Tibial artery (tissue), 4 donors: ENCODE results near the gene AMACR.

Experiments
- DNase-seq, 2 donors: peaks; one replicate each; pipeline ENCODE4 v3.0.0-alpha.2; 2019
- H3K27ac ChIP-seq, 2 donors: fragments of 200-600 bp; sonication (generic) in 1 of 2; 1 replicate in 1 of 2; 2 replicates in 1 of 2; pipeline ENCODE4 v1.5.1; 2018 to 2019; ENCODE audit warnings: mild to moderate bottlenecking in 1 of 2
- H3K27me3 ChIP-seq, 2 donors: fragments of 200-600 bp; sonication (generic) in 1 of 2; one replicate each; pipeline versions ENCODE4 v1.5.1 to v1.6.0; 2016 to 2019
- H3K36me3 ChIP-seq, 3 donors: fragments of 200-600 bp; sonication (generic) in 2 of 3; one replicate each; pipeline ENCODE4 v1.5.1; 2016 to 2019; ENCODE audit warnings: mild to moderate bottlenecking in 2 of 3
- H3K4me1 ChIP-seq, 4 donors: fragments of 200-600 bp; sonication (generic) in 2 of 4; 1 replicate in 3 of 4; 2 replicates in 1 of 4; pipeline ENCODE4 v1.5.1; 2016 to 2019
- H3K4me3 ChIP-seq, 2 donors: fragments of 200-600 bp; sonication (generic) in 1 of 2; 1 replicate in 1 of 2; 2 replicates in 1 of 2; pipeline ENCODE4 v1.5.1; 2018 to 2019; ENCODE audit warnings: mild to moderate bottlenecking in 2 of 2
- H3K9me3 ChIP-seq, 3 donors: fragments of 200-600 bp; sonication (generic) in 1 of 3; one replicate each; pipeline ENCODE4 v1.5.1; 2016 to 2019
- intact Hi-C: fragments of 100-400 bp; cut with DNase I; formaldehyde crosslinking; loops from one replicate; pipeline ENCODE4 v1.15.0; 2023; ENCODE audit warnings: low total_unique reads
- TF ChIP-seq, protein P1 (sequence below), 2 experiments: fragments of 200-600 bp in 1 of 2; fragments of 450-650 bp in 1 of 2; IDR thresholded peaks; one replicate each; pipeline ENCODE4 v1.5.1; 2017 to 2019; ENCODE audit warnings: antibody characterized with exemption in 2 of 2, mild to moderate bottlenecking in 1 of 2, moderate library complexity in 1 of 2

The AMACR gene

GRCh38 chr5:33969572-33970452 lies 38.0 kb downstream of the AMACR start:
- intact Hi-C loops, result loop anchor here (10.0 kb wide), 1 partner anchor 535 kb away; no protein-coding TSS in a partner anchor
- TF ChIP-seq, protein P1, sequence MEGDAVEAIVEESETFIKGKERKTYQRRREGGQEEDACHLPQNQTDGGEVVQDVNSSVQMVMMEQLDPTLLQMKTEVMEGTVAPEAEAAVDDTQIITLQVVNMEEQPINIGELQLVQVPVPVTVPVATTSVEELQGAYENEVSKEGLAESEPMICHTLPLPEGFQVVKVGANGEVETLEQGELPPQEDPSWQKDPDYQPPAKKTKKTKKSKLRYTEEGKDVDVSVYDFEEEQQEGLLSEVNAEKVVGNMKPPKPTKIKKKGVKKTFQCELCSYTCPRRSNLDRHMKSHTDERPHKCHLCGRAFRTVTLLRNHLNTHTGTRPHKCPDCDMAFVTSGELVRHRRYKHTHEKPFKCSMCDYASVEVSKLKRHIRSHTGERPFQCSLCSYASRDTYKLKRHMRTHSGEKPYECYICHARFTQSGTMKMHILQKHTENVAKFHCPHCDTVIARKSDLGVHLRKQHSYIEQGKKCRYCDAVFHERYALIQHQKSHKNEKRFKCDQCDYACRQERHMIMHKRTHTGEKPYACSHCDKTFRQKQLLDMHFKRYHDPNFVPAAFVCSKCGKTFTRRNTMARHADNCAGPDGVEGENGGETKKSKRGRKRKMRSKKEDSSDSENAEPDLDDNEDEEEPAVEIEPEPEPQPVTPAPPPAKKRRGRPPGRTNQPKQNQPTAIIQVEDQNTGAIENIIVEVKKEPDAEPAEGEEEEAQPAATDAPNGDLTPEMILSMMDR (IDR thresholded peaks at IDR 0.05), result peak; percentile 58 to 62

DNA sequence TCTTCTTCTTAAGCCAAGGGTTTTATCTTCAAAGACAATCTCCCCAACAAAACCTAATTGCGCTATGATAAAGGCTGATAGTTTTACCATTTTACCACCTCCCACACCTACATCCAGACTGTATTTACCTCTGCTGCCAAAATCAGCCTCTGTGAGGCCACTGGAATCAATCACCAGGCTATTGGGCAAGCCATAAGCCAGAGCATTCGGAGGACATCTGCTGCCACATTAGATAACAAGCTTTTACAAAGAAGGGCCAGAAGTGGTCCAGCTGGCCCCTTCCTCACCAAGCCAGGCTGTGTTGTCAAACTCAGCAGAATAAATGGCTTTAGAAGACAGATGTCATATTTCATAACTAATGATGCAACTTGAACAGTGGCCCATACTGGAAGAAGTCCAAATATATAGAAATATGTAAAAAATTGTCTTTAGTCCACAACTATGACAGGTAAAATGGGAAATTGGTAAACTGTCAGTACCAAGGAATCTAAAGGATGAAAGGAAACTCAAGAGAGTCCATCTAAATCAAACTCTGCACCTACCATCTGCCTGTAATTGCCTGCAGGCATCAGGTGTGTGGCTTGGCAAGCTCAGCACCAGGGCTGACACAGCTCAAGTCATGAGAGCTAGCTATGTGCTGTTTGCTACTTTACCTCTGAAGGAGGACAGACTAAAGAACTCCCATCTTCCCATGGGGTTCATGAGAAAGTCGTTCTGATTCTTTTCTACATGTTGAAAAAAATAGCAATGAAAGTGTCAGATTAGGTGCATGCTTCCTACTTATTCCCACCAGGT lies 39.4 kb downstream of the AMACR start:
- H3K36me3 ChIP-seq, result no peaks in the 10 kb centered on the region
- H3K4me1 ChIP-seq, result no peaks in the 10 kb centered on the region
- intact Hi-C loops, result no loop called here
- TF ChIP-seq, protein P1 (IDR thresholded peaks at IDR 0.05), result no peak
- H3K9me3 ChIP-seq, result no peaks in the 10 kb centered on the region
- no peak overlapping the region for H3K27ac ChIP-seq
- no peaks in the 10 kb centered on the region for H3K27me3 ChIP-seq
- H3K4me3 ChIP-seq, result no peak overlapping the region
- DNase-seq, result no peak

More at GRCh38 chr5:33969572-33970452, 38.0 kb downstream of the AMACR start:
- Histone ChIP-seq H3K27me3 (no peaks in the 10 kb centered on the region), H3K4me1 (no peaks in the 10 kb centered on the region), H3K36me3 (no peaks in the 10 kb centered on the region), H3K27ac (no peak overlapping the region), H3K4me3 (no peak overlapping the region), H3K9me3 (no peaks in the 10 kb centered on the region)
- no peak for DNase-seq

- Histone ChIP-seq H3K36me3 (no peaks in the 10 kb centered on the region), H3K4me3 (no peak overlapping the region), H3K27me3 (no peaks in the 10 kb centered on the region), H3K9me3 (no peaks in the 10 kb centered on the region), H3K27ac (no peak overlapping the region), H3K4me1 (no peaks in the 10 kb centered on the region)
- intact Hi-C loops, result no loop called here
- TF ChIP-seq, protein P1 (IDR thresholded peaks at IDR 0.05), result no peak
- no peak for DNase-seq
Measured at GRCh38 chr5:33966805-33967204, 41.0 kb downstream of the AMACR start.

GRCh38 chr5:33964132-33964700 lies 43.6 kb downstream of the AMACR start:
- no peak for DNase-seq
- intact Hi-C loops, result no loop called here
- TF ChIP-seq, protein P1 (IDR thresholded peaks at IDR 0.05), result no peak
- no peaks in the 10 kb centered on the region for H3K9me3 ChIP-seq
- H3K27ac ChIP-seq, result no peak overlapping the region
- no peaks in the 10 kb centered on the region for H3K36me3 ChIP-seq
- H3K27me3 ChIP-seq, result no peaks in the 10 kb centered on the region
- no peaks in the 10 kb centered on the region for H3K4me1 ChIP-seq
- H3K4me3 ChIP-seq, result no peak overlapping the region

GRCh38 chr5:33958176-33958575 lies 49.7 kb downstream of the AMACR start:
- H3K36me3 ChIP-seq, result no peaks in the 10 kb centered on the region
- intact Hi-C loops, result no loop called here
- no peak overlapping the region for H3K4me3 ChIP-seq
- peaks cover 0 to 6% (median 0%) of the 10 kb centered on the region in 3 donors for H3K9me3 ChIP-seq
- no peak for DNase-seq
- no peaks in the 10 kb centered on the region for H3K27me3 ChIP-seq
- TF ChIP-seq, protein P1 (IDR thresholded peaks at IDR 0.05), result no peak
- H3K4me1 ChIP-seq, result no peaks in the 10 kb centered on the region
- no peak overlapping the region for H3K27ac ChIP-seq
